CD4-positive, alpha-beta T cell treated with Interleukin-4 for 1 hour (primary cell): Measurements from ENCODE around the gene NUBPL.
"Not testable (repeated sequence)": the region's sequence is repeated elsewhere in the genome, so short reads cannot be mapped to it uniquely, and the experiment has no call there.

Experiments used
- DNase-seq, 2 donors: peaks; one replicate each; pipeline ENCODE4 v3.0.0-alpha.2; 2020 to 2022

NUBPL gene

GRCh38 chr14:31751047-31751446 lies 189.8 kb downstream of the NUBPL start:
- DNase-seq, result not testable (repeated sequence)

GRCh38 chr14:31752867-31753661 lies 191.9 kb downstream of the NUBPL start:
- DNase-seq, result no peak

GRCh38 chr14:31758941-31759340 lies 197.7 kb downstream of the NUBPL start:
- no peak for DNase-seq

GRCh38 chr14:31760277-31760676 lies 199.1 kb downstream of the NUBPL start:
- no peak for DNase-seq

GRCh38 chr14:31761325-31761724 lies 200.1 kb downstream of the NUBPL start:
- DNase-seq, result no peak

GRCh38 chr14:31763041-31763440 lies 201.8 kb downstream of the NUBPL start:
- DNase-seq, result no peak

GRCh38 chr14:31766315-31766892 lies 205.2 kb downstream of the NUBPL start:
- no peak for DNase-seq

- DNase-seq, result no peak
Observed at GRCh38 chr14:31768355-31768754, 207.2 kb downstream of the NUBPL start.

GRCh38 chr14:31770271-31770670 lies 209.1 kb downstream of the NUBPL start:
- peak in 1 of 2 donors; percentile 24 for DNase-seq

GRCh38 chr14:31774567-31774966 lies 213.4 kb downstream of the NUBPL start:
- no peak for DNase-seq

GRCh38 chr14:31777312-31777711 lies 216.1 kb downstream of the NUBPL start:
- no peak for DNase-seq

GRCh38 chr14:31781578-31781977 lies 220.4 kb downstream of the NUBPL start:
- DNase-seq, result no peak

GRCh38 chr14:31785574-31785973 lies 224.4 kb downstream of the NUBPL start:
- DNase-seq, result no peak

- no peak for DNase-seq
Observed at GRCh38 chr14:31787377-31787776, 226.2 kb downstream of the NUBPL start.

GRCh38 chr14:31788340-31788739 lies 227.1 kb downstream of the NUBPL start:
- no peak for DNase-seq

- DNase-seq, result no peak
Observed at GRCh38 chr14:31792726-31793125, 231.5 kb downstream of the NUBPL start.

- not testable (repeated sequence) for DNase-seq
Observed at GRCh38 chr14:31797946-31798345, 236.7 kb downstream of the NUBPL start.

- no peak for DNase-seq
Observed at GRCh38 chr14:31802838-31803237, 241.6 kb downstream of the NUBPL start.

- no peak for DNase-seq
Observed at GRCh38 chr14:31806249-31806648, 245.0 kb downstream of the NUBPL start.

GRCh38 chr14:31811693-31812628 lies 250.8 kb downstream of the NUBPL start:
- DNase-seq, result not testable (repeated sequence)

- DNase-seq, result not testable (repeated sequence)
Observed at GRCh38 chr14:31813724-31814490, 252.7 kb downstream of the NUBPL start.

GRCh38 chr14:31819281-31819680 lies 258.1 kb downstream of the NUBPL start:
- DNase-seq, result no peak

GRCh38 chr14:31825459-31825858 lies 264.3 kb downstream of the NUBPL start:
- no peak for DNase-seq
